ENCODE measurements around the gene NOL3. TPM values are rescaled to one million over a fixed set of nuclear protein-coding genes. Genes with fewer than 3 reads are reported as not detected.

NOL3 gene
- total and polyA plus RNA-seq, 3 experiments from 2014 or later = 0.91 to 2.3 (median 2.1) TPM

DNA sequence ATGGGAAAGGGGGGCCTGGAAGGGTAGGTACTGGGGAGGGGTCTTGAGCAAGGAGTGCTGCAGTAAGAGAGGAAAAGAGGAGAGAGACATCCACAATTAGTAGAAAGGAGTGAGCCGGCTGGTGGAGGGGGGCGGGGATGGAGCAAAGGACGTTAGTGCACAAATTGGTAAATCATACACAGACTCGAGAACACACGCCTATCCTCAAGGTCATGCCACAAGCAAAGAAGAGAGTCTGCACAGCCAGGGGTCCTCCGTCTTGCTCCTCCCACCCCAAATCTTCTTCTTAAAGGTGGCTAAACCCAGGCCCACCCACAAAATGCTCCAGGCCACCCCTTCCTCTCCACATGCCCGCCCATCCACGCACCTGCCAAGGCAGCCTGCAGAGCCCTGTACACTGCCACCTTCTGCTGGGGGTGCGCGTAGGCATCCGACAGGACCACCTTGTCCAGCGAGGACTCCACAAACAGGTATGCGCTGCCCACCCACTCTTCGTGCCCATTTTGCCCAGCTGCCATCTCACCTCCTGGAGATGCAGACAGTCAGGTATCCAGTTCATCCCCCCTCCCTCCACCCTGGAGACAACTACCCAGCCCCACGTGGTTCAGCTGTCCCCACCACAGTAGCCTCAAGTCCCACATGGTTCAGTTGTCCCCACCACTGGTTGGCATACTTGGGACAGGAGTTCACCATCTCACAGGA lies 14.0 kb upstream of the NOL3 start:
- no peak overlapping the region for H3K27ac ChIP-seq (ENCODE audit: low read depth, low read length)
- no peak for DNase-seq
- H3K36me3 Mint-ChIP-seq = peaks cover 0 to 13% (median 0%) of the 10 kb centered on the region in 3 donors
- H3K27ac Mint-ChIP-seq = peak overlapping the region; percentile 70 to 99 (median 95)
- no peak overlapping the region for H3K4me3 ChIP-seq (ENCODE audit: low read length)
- no peaks in the 10 kb centered on the region for H3K9me3 ChIP-seq (ENCODE audit: low read length)
- peaks cover 4 to 9% of the 10 kb centered on the region in 2 donors for H3K27me3 Mint-ChIP-seq
- peaks cover 47% of the 10 kb centered on the region for H3K4me1 ChIP-seq (ENCODE audit: insufficient read depth, low read length)
- ChIA-PET POLR2A (interaction anchor here (0.5 to 2.1 kb wide), 4 partner anchors 14 to 127 kb away, joined by 3 to 10 read pairs (median 4); partner anchors contain the start of genes CBFB and NOL3), CTCF (interaction anchor here (0.8 to 17.6 kb wide), 19 partner anchors 9 to 312 kb away, joined by 3 to 205 read pairs (median 9); partner anchors contain the start of genes EXOC3L1, FBXL8, HSF4 and MATCAP1)
- H3K36me3 ChIP-seq (ENCODE audit: insufficient read depth, low read length) = no peaks in the 10 kb centered on the region
- peak overlapping the region; percentile 38 to 92 (median 77) for H3K4me3 Mint-ChIP-seq
- peaks cover 54 to 77% (median 59%) of the 10 kb centered on the region in 3 donors for H3K4me1 Mint-ChIP-seq
- no peaks in the 10 kb centered on the region for H3K9me3 Mint-ChIP-seq
- peaks cover under 1% of the 10 kb centered on the region for H3K27me3 ChIP-seq (ENCODE audit: insufficient read depth, low read length, poor library complexity, severe bottlenecking)

DNA sequence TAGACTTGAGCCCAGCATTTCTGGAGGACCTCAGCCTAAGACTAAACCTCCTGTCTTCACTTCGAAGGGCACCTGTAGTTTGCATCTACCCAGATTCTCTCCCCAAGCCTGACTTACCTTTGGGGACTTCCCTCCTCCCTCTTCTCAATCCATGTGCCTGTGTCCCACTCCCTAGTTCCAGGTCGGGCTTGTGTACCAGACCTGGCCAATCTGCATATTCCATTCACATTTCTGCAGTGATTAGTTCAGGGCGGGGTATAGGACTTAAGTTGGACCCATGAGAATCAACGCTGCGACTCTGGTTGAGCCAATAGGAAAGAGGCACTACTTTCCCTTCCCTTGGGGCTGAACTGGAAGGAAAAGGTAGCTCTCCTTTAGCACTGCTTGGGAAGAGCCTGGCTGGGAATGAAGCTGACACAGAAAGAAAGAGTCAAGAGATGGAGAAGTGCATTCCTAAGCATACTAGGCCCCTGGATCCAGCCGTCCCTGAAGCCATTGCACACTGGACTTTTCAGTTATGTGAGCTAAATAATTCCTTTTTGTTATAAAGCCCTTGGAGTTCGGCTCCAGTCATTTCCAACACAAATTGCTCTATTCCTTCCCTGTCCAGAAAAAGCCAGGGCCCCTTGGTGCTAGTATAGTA lies 13.1 kb upstream of the NOL3 start:
- Histone ChIP-seq H3K27ac (ENCODE audit: low read depth, low read length) (peak overlapping the region; percentile 55), H3K36me3 (ENCODE audit: insufficient read depth, low read length) (no peaks in the 10 kb centered on the region), H3K4me1 (ENCODE audit: insufficient read depth, low read length) (peaks cover 52% of the 10 kb centered on the region), H3K9me3 (ENCODE audit: low read length) (no peaks in the 10 kb centered on the region), H3K4me3 (ENCODE audit: low read length) (no peak overlapping the region), H3K27me3 (ENCODE audit: insufficient read depth, low read length, poor library complexity, severe bottlenecking) (peaks cover 5% of the 10 kb centered on the region)
- H3K4me1 Mint-ChIP-seq = peaks cover 54 to 78% (median 60%) of the 10 kb centered on the region in 3 donors
- CTCF ChIA-PET = interaction anchor here (0.8 to 17.6 kb wide), 12 partner anchors 12 to 205 kb away, joined by 3 to 205 read pairs (median 6); partner anchors contain the start of genes CBFB, EXOC3L1, MATCAP1 and NOL3
- H3K27ac Mint-ChIP-seq = peak overlapping the region; percentile 94 to 99 (median 98)
- peaks cover 0 to 13% (median 0%) of the 10 kb centered on the region in 3 donors for H3K36me3 Mint-ChIP-seq
- POLR2A ChIA-PET = interaction anchor here (0.5 to 1.1 kb wide), 2 partner anchors 28 to 104 kb away, joined by 3 to 5 read pairs; no protein-coding TSS in a partner anchor
- no peaks in the 10 kb centered on the region for H3K9me3 Mint-ChIP-seq
- DNase-seq = no peak
- H3K27me3 Mint-ChIP-seq = peaks cover 12 to 16% of the 10 kb centered on the region in 2 donors
- peak overlapping the region; percentile 54 to 96 (median 92) for H3K4me3 Mint-ChIP-seq

DNA sequence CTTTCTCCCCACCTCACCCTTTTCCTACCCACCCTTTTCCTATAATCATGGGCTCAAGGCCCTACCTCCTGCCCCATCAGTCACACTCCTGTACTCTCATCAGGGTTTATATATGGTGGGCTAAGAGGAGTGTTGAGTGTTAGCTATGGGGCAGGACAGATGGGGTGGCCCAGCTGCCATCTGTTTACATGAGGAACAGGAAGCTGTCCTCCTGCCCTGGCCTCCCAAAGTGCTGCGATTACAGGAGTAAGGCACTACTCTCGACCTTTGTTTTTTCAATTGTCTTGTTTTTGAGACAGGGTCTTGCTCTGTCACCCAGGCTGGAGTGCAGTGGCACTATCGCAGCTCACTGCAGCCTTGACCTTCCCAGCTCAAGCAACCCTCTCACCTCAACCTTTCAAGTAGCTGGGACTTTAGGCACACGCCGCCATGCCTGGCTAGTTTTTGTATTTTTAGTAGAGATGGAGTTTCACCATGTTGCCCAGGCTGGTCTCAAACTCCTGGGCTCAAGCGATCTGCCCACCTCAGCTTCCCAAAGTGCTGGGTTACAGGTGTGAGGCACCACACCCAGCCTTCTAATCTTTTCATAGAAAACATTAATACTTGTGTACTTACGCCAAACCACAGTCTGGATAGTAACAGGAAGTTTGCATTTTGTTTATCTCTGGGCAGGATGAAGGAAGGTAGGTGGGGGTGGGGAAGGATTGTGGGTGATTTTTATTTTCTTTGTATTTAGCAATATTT lies 12.3 kb upstream of the NOL3 start:
- Mint-ChIP-seq H3K4me3 (peak overlapping the region; percentile 79 to 96 (median 94)), H3K9me3 (no peaks in the 10 kb centered on the region), H3K4me1 (peaks cover 49 to 77% (median 58%) of the 10 kb centered on the region in 3 donors), H3K27ac (peak overlapping the region; percentile 94 to 99 (median 98)), H3K36me3 (peaks cover 0 to 13% (median 0%) of the 10 kb centered on the region in 3 donors), H3K27me3 (peaks cover 16 to 22% of the 10 kb centered on the region in 2 donors)
- Histone ChIP-seq H3K36me3 (ENCODE audit: insufficient read depth, low read length) (no peaks in the 10 kb centered on the region), H3K27ac (ENCODE audit: low read depth, low read length) (peak overlapping the region; percentile 93), H3K27me3 (ENCODE audit: insufficient read depth, low read length, poor library complexity, severe bottlenecking) (peaks cover 13% of the 10 kb centered on the region), H3K4me1 (ENCODE audit: insufficient read depth, low read length) (peaks cover 61% of the 10 kb centered on the region), H3K4me3 (ENCODE audit: low read length) (peak overlapping the region; percentile 95), H3K9me3 (ENCODE audit: low read length) (no peaks in the 10 kb centered on the region)
- ChIA-PET CTCF (interaction anchor here (0.8 to 17.6 kb wide), 13 partner anchors 11 to 180 kb away, joined by 3 to 205 read pairs (median 6); partner anchors contain the start of genes CBFB, EXOC3L1, MATCAP1 and NOL3), POLR2A (interaction anchor here (0.5 to 2.5 kb wide), 8 partner anchors 7 to 158 kb away, joined by 3 to 9 read pairs (median 4); partner anchors contain the start of gene B3GNT9)
- peak in 1 of 5 donors; percentile 43 for DNase-seq

DNA sequence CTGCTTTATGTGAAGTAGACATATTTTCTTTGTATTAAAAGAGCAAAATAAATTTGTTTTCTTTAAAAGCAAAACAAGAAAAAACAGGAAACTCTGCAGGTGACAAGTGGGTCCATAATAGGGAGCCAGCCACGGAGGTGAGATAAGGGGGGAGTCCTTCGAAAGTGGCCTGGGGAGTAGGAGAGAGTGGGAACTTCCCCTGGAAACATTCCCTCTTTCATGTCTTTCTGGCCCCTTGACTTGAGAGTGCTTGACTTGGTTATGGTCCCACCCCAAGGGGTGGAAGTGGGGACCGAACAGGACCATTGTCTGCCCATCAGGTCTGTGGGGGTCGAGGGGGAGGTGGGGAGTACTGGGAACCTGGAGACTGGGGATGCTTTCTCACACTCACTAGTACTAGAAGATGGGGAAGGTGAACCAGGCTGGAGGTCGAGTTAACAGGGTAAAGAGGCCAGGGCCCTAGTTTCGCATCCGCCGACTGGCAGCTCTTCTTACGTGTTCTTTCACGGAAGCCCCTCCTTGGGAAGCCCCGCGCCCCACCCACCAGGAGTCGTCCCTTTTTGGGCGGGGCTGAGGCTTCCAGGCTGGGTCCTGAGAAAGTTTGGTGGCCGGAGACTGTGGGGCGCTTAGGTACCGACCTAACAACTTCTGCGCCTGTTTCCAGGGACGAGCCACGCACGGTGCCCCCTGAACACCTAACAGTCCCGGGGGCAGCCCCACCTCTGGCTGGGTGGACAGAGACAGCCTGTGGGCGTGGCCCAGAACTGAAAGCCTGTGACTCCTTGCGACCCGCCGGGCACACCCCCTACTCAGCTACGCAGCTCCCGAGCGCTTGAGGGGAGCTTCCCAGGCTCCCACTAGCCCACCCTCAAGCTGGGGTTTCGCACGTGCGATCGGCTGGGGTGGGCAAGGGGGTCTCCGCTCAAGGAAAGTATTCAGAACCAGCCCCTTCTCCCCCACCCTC lies 11.4 kb upstream of the NOL3 start:
- CTCF ChIA-PET = interaction anchor here (0.9 to 17.6 kb wide), 14 partner anchors 6 to 183 kb away, joined by 3 to 205 read pairs (median 6); partner anchors contain the start of genes B3GNT9, EXOC3L1, FHOD1 and MATCAP1
- Histone ChIP-seq H3K4me1 (ENCODE audit: insufficient read depth, low read length) (peaks cover 69% of the 10 kb centered on the region), H3K36me3 (ENCODE audit: insufficient read depth, low read length) (no peaks in the 10 kb centered on the region), H3K4me3 (ENCODE audit: low read length) (peak overlapping the region; percentile 95), H3K9me3 (ENCODE audit: low read length) (no peaks in the 10 kb centered on the region), H3K27ac (ENCODE audit: low read depth, low read length) (peak overlapping the region; percentile 93), H3K27me3 (ENCODE audit: insufficient read depth, low read length, poor library complexity, severe bottlenecking) (peaks cover 21% of the 10 kb centered on the region)
- DNase-seq = peak; percentile 65 to 88 (median 78)
- Mint-ChIP-seq H3K27me3 (peaks cover 20 to 25% of the 10 kb centered on the region in 2 donors), H3K4me3 (peak overlapping the region; percentile 79 to 96 (median 94)), H3K36me3 (peaks cover 0 to 13% (median 0%) of the 10 kb centered on the region in 3 donors), H3K27ac (peak overlapping the region; percentile 94 to 99 (median 98)), H3K4me1 (peaks cover 44 to 76% (median 56%) of the 10 kb centered on the region in 3 donors), H3K9me3 (no peaks in the 10 kb centered on the region)
- POLR2A ChIA-PET = interaction anchor here (0.7 to 2.5 kb wide), 9 partner anchors 8 to 158 kb away, joined by 3 to 9 read pairs (median 5); partner anchors contain the start of gene B3GNT9

DNA sequence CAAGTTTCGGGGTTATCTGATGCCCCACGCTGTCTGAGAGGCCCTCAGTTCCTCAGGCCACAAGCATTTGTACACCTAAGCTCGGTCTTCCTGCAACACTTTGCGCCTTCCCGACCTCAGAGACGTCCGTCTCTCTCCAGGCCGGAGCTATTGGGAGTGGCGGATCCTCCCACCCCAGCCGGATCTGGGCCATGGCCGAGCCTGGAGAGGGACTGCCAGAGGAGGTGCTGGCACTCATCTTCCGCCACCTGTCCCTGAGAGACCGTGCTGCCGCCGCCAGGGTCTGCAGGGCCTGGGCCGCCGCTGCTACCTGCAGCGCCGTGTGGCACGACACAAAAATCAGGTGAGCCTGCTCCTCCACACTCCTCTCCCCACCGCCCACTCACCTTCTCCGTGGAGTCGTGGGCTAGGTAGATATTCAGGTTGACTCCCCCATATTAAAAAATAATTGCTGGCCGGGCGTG lies 8.7 kb upstream of the NOL3 start:
- peaks cover 40 to 74% (median 47%) of the 10 kb centered on the region in 3 donors for H3K4me1 Mint-ChIP-seq

DNA sequence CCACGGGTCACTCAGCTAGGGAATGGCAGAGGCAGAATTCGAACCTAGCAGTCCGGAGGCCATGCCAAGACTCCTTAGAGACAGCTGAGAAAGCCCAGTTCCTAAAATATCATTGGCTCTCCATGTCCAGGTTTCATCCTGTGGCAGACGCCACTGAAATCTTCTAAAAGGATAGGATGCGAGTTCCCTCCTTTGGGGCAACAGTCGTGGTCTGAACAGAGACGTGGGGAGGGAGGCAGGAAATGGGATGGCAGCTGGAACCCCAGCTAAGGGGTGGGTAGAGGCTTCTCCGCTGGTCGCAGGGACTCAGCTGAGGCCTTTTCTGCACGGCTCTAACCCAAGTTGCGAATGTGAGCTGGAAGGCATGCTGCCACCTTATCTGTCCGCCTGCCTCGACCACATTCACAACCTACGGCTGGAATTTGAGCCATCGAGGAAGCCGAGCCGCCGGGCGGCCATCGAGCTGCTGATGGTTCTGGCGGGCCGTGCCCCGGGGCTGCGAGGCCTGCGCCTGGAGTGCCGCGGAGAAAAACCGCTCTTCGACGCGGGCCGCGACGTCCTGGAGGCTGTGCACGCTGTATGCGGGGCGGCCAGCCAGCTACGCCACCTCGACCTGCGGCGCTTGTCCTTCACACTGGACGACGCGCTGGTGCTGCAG lies 7.7 kb upstream of the NOL3 start:
- Histone ChIP-seq H3K9me3 (ENCODE audit: low read length) (no peaks in the 10 kb centered on the region), H3K4me3 (ENCODE audit: low read length) (peak overlapping the region; percentile 32), H3K4me1 (ENCODE audit: insufficient read depth, low read length) (peaks cover 63% of the 10 kb centered on the region), H3K27ac (ENCODE audit: low read depth, low read length) (no peak overlapping the region), H3K27me3 (ENCODE audit: insufficient read depth, low read length, poor library complexity, severe bottlenecking) (peaks cover 49% of the 10 kb centered on the region), H3K36me3 (ENCODE audit: insufficient read depth, low read length) (no peaks in the 10 kb centered on the region)
- H3K36me3 Mint-ChIP-seq = peaks cover 0 to 13% (median 0%) of the 10 kb centered on the region in 3 donors
- H3K9me3 Mint-ChIP-seq = no peaks in the 10 kb centered on the region
- no peak for DNase-seq
- ChIA-PET CTCF (interaction anchor here (0.7 to 17.6 kb wide), 6 partner anchors 9 to 145 kb away, joined by 3 to 205 read pairs (median 14); partner anchors contain the start of genes B3GNT9, CBFB, EXOC3L1 and MATCAP1), POLR2A (interaction anchor here (0.7 to 2.6 kb wide), 4 partner anchors 11 to 133 kb away, joined by 3 to 9 read pairs (median 3); partner anchors contain the start of gene B3GNT9)
- peaks cover 30 to 67% (median 37%) of the 10 kb centered on the region in 3 donors for H3K4me1 Mint-ChIP-seq
- H3K4me3 Mint-ChIP-seq = peak overlapping the region in 4 of 7 donors; percentile 35 to 66 (median 55)
- H3K27ac Mint-ChIP-seq = peak overlapping the region in 1 of 8 donors; percentile 36
- peaks cover 47 to 48% of the 10 kb centered on the region in 2 donors for H3K27me3 Mint-ChIP-seq

More for the DNA sequence above, 8.7 kb upstream of the NOL3 start:
- Histone ChIP-seq H3K27me3 (ENCODE audit: insufficient read depth, low read length, poor library complexity, severe bottlenecking) (peaks cover 40% of the 10 kb centered on the region), H3K36me3 (ENCODE audit: insufficient read depth, low read length) (no peaks in the 10 kb centered on the region), H3K27ac (ENCODE audit: low read depth, low read length) (no peak overlapping the region), H3K9me3 (ENCODE audit: low read length) (no peaks in the 10 kb centered on the region), H3K4me3 (ENCODE audit: low read length) (peak overlapping the region; percentile 95), H3K4me1 (ENCODE audit: insufficient read depth, low read length) (peaks cover 73% of the 10 kb centered on the region)
- no peak for DNase-seq
- peaks cover 38 to 42% of the 10 kb centered on the region in 2 donors for H3K27me3 Mint-ChIP-seq
- peaks cover 0 to 13% (median 0%) of the 10 kb centered on the region in 3 donors for H3K36me3 Mint-ChIP-seq
- CTCF ChIA-PET = interaction anchor here (1.8 to 17.6 kb wide), 5 partner anchors 8 to 24 kb away, joined by 9 to 205 read pairs (median 22); partner anchors contain the start of genes B3GNT9, EXOC3L1, MATCAP1 and NOL3
- peak overlapping the region in 1 of 8 donors; percentile 36 for H3K27ac Mint-ChIP-seq
- H3K9me3 Mint-ChIP-seq = no peaks in the 10 kb centered on the region
- POLR2A ChIA-PET = interaction anchor here (0.6 to 2.6 kb wide), 3 partner anchors 10 to 51 kb away, joined by 3 to 9 read pairs (median 3); partner anchors contain the start of gene B3GNT9
- H3K4me3 Mint-ChIP-seq = peak overlapping the region in 4 of 7 donors; percentile 19 to 66 (median 40)
